ENCODE results near the gene ZNF83. TPM values are rescaled to one million over a fixed set of nuclear protein-coding genes. Genes with fewer than 3 reads are reported as not detected.

ZNF83 gene
- total RNA-seq, 1 experiment from 2014 or later: 31.6 TPM

GRCh38 chr19:52590728-52591127, 47.4 kb downstream of the ZNF83 start:
- no peak overlapping the region for H4K5ac ChIP-seq (ENCODE audit: insufficient read length, low read depth, low read length)
- no peak overlapping the region for H4K8ac ChIP-seq (replicated peaks; ENCODE audit: insufficient read length, low read depth, low read length)
- WGBS (ENCODE audit: extremely low coverage, insufficient read length, low lambda C conversion rate): no CpG with 5 or more reads among the region's 5 CpGs
- H3K27ac ChIP-seq (ENCODE audit: insufficient read length, low read depth, low read length): no peak overlapping the region
- H3K4me1 ChIP-seq (ENCODE audit: insufficient read depth, low read length): no peaks in the 10 kb centered on the region
- no peak overlapping the region for H2BK15ac ChIP-seq (ENCODE audit: low read depth, low read length)
- Mint-ChIP-seq H3K9me3 (no peaks in the 10 kb centered on the region), H3K36me3 (ENCODE audit: insufficient read depth in 1 of 3, low read depth in 3 of 3) (peaks cover 25 to 58% (median 43%) of the 10 kb centered on the region in 3 experiments), H3K27ac (no peak overlapping the region), H3K27me3 (ENCODE audit: low read depth) (no peaks in the 10 kb centered on the region), H3K4me1 (0 out of 4 replicates have a peak, but pooled peaks cover 0 to under 1% of the 10 kb centered on the region in 2 experiments), H3K4me3 (peak overlapping the region in 1 of 2 experiments; percentile 30; a peak in 2 of 5 replicates)
- H3K4ac ChIP-seq (ENCODE audit: low read depth, low read length): no peak overlapping the region
- H3K9me3 ChIP-seq (ENCODE audit: control insufficient read depth, low read depth, low read length): no peaks in the 10 kb centered on the region
- H3K56ac ChIP-seq (ENCODE audit: insufficient read length, low read depth, low read length): no peak overlapping the region
- no peaks in the 10 kb centered on the region for H3K27me3 ChIP-seq (ENCODE audit: insufficient read depth, low read length)
- no peaks in the 10 kb centered on the region for H3K23me2 ChIP-seq (ENCODE audit: insufficient read length, low read depth, low read length, poor library complexity, severe bottlenecking)
- no peak overlapping the region for H3K9ac ChIP-seq (ENCODE audit: extremely low read depth, insufficient read length, low read length)
- no peak overlapping the region for H3K23ac ChIP-seq (ENCODE audit: insufficient read length, low read depth, low read length)
- no peaks in the 10 kb centered on the region for H3K79me2 ChIP-seq (ENCODE audit: insufficient read depth, low read length)
- H3K4me2 ChIP-seq (ENCODE audit: insufficient read depth, insufficient read length, low read length): no peak overlapping the region
- H3K14ac ChIP-seq (ENCODE audit: insufficient read depth, low read length): no peak overlapping the region
- no peak overlapping the region for H2AFZ ChIP-seq (ENCODE audit: low read length)
- no peak overlapping the region for H2BK120ac ChIP-seq (ENCODE audit: low read depth, low read length, poor library complexity, severe bottlenecking)
- DNase-seq: no peak
- no peak overlapping the region for H2BK12ac ChIP-seq (ENCODE audit: insufficient read length, low read depth, low read length)
- H3K18ac ChIP-seq (ENCODE audit: insufficient read length, low read depth, low read length): no peak overlapping the region
- H4K20me1 ChIP-seq (ENCODE audit: control insufficient read depth, insufficient read depth, insufficient read length): no peaks in the 10 kb centered on the region
- no peak overlapping the region for H4K91ac ChIP-seq (ENCODE audit: insufficient read length, low read depth, low read length)
- H3K79me1 ChIP-seq (ENCODE audit: insufficient read depth, low read depth, low read length, poor library complexity, severe bottlenecking): no peaks in the 10 kb centered on the region
- TF ChIP-seq CTCF (conservative IDR thresholded peaks at IDR 0.05): peak; percentile 70
- no peak overlapping the region for H3T11ph ChIP-seq (ENCODE audit: low read length)
- H2AK5ac ChIP-seq (ENCODE audit: insufficient read length, low read length): no peak overlapping the region
- H2BK20ac ChIP-seq (ENCODE audit: low read depth, low read length, poor library complexity, severe bottlenecking): no peak overlapping the region
- H2BK5ac ChIP-seq (ENCODE audit: insufficient read length, low read length): no peak overlapping the region
